ENCODE data around the gene NR4A1.

DNA sequence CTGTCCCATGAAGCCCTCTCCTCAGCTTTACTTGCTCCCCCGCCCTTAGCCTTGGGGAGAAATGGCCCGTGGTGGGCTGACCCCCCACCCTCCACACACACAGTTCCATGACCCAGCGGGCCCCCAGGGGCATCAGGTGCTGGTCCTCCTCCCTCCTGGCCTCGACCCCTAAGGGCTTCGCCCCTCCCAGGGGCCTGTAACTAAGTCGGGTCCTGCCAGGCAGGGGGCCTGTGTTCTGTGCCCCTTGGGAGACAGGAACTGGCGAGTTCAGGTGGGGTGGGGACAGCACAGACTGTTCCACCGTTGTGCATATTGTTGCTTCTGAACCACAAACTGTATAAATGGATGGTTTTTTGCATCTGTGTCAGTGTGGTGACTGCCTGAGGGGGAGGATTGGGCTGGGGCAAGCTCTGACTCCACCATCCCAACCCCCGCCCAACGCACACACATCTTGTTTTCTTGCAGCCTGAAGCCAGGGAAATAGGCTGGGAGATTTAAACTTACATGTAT, 35.7 kb upstream of the NR4A1 start:
- TF ChIP-seq, protein P1, sequence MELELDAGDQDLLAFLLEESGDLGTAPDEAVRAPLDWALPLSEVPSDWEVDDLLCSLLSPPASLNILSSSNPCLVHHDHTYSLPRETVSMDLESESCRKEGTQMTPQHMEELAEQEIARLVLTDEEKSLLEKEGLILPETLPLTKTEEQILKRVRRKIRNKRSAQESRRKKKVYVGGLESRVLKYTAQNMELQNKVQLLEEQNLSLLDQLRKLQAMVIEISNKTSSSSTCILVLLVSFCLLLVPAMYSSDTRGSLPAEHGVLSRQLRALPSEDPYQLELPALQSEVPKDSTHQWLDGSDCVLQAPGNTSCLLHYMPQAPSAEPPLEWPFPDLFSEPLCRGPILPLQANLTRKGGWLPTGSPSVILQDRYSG (tag; conservative IDR thresholded peaks at IDR 0.05; ENCODE audit: low read depth), result no peak
- TF ChIP-seq, protein P2, sequence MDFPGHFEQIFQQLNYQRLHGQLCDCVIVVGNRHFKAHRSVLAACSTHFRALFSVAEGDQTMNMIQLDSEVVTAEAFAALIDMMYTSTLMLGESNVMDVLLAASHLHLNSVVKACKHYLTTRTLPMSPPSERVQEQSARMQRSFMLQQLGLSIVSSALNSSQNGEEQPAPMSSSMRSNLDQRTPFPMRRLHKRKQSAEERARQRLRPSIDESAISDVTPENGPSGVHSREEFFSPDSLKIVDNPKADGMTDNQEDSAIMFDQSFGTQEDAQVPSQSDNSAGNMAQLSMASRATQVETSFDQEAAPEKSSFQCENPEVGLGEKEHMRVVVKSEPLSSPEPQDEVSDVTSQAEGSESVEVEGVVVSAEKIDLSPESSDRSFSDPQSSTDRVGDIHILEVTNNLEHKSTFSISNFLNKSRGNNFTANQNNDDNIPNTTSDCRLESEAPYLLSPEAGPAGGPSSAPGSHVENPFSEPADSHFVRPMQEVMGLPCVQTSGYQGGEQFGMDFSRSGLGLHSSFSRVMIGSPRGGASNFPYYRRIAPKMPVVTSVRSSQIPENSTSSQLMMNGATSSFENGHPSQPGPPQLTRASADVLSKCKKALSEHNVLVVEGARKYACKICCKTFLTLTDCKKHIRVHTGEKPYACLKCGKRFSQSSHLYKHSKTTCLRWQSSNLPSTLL (IDR thresholded peaks at IDR 0.05), result no peak
- TF ChIP-seq MEF2A (IDR thresholded peaks at IDR 0.05; ENCODE audit: control insufficient read depth, low read depth, low read length) (no peak), SMAD4 (CRISPR knock-in tag; conservative IDR thresholded peaks at IDR 0.05) (no peak), WHSC1 (IDR thresholded peaks at IDR 0.05; ENCODE audit: low read length) (no peak)
- TF ChIP-seq, protein P3, sequence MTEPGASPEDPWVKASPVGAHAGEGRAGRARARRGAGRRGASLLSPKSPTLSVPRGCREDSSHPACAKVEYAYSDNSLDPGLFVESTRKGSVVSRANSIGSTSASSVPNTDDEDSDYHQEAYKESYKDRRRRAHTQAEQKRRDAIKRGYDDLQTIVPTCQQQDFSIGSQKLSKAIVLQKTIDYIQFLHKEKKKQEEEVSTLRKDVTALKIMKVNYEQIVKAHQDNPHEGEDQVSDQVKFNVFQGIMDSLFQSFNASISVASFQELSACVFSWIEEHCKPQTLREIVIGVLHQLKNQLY (CRISPR knock-in tag; conservative IDR thresholded peaks at IDR 0.05), result no peak

All from K562 (cell line).